ENCODE data around the gene DDX10.
"Not testable (repeated sequence)": the region's sequence is repeated elsewhere in the genome, so short reads cannot be mapped to it uniquely, and the experiment has no call there.

The DDX10 gene

DNA sequence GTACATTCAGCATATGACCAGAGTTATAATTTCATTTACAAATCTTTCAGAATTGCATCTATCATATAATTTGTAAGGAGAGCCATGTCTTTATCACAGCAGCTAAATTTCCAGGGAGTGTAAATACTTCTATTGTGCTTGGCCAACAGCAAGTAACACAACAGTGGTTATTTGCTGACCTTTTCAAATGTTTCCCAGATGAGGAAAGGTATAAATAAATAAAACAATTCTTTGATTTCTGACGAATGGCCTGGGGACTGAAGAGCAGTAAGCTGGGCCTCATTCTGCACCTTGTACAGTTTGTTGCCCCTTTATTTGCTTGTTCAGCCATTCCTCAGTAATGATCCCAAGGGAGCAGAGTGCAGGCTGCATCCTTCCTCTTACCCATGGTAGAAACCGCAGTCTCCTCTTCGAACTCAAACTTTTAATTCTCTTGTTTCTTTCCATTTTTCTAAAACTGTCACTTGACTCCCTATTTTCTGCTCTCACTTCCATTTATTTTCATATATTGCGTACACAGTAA, 132.8 kb downstream of the DDX10 start:
- no peak overlapping the region for H3K27ac Mint-ChIP-seq
- H3K4me1 Mint-ChIP-seq = peaks cover 27% of the 10 kb centered on the region
- no peaks in the 10 kb centered on the region for H3K27me3 Mint-ChIP-seq
- peaks cover 16% of the 10 kb centered on the region for H3K36me3 Mint-ChIP-seq
- H3K9me3 Mint-ChIP-seq = no peaks in the 10 kb centered on the region
- H3K4me3 Mint-ChIP-seq = no peak overlapping the region

DNA sequence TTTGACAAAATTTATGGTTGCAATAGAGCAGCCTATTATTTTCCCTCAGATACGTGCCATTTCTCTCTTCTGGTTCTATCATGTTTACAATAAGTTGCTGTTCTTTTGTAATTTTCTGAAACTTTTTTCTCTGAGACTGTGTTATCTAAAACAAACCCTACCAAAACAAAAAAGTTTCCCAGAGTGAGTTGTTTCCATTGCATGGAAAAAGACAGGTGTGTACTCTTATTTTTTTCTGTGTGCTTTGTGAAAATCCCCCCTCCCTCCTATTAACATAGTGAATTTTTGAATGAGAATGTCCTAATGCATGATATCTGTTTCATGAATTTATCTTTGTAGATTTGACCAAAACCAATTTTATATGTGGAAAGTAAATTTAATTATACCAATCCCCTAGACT, 137.6 kb downstream of the DDX10 start:
- no peaks in the 10 kb centered on the region for H3K27me3 Mint-ChIP-seq
- peaks cover 16% of the 10 kb centered on the region for H3K36me3 Mint-ChIP-seq
- no peak overlapping the region for H3K27ac Mint-ChIP-seq
- H3K9me3 Mint-ChIP-seq = no peaks in the 10 kb centered on the region
- no peak overlapping the region for H3K4me3 Mint-ChIP-seq
- peaks cover 23% of the 10 kb centered on the region for H3K4me1 Mint-ChIP-seq

GRCh38 chr11:108803776-108804175, 138.9 kb downstream of the DDX10 start:
- Mint-ChIP-seq H3K9me3 (no peaks in the 10 kb centered on the region), H3K36me3 (peaks cover 12% of the 10 kb centered on the region), H3K4me1 (peaks cover 14% of the 10 kb centered on the region), H3K4me3 (no peak overlapping the region), H3K27me3 (no peaks in the 10 kb centered on the region), H3K27ac (no peak overlapping the region)

- H3K27ac Mint-ChIP-seq = no peak overlapping the region
- peaks cover 14% of the 10 kb centered on the region for H3K4me1 Mint-ChIP-seq
- no peaks in the 10 kb centered on the region for H3K27me3 Mint-ChIP-seq
- no peak overlapping the region for H3K4me3 Mint-ChIP-seq
- H3K36me3 Mint-ChIP-seq = peaks cover 14% of the 10 kb centered on the region
- no peaks in the 10 kb centered on the region for H3K9me3 Mint-ChIP-seq
These were observed 139.6 kb downstream of the DDX10 start for GRCh38 chr11:108804511-108804910.

DNA sequence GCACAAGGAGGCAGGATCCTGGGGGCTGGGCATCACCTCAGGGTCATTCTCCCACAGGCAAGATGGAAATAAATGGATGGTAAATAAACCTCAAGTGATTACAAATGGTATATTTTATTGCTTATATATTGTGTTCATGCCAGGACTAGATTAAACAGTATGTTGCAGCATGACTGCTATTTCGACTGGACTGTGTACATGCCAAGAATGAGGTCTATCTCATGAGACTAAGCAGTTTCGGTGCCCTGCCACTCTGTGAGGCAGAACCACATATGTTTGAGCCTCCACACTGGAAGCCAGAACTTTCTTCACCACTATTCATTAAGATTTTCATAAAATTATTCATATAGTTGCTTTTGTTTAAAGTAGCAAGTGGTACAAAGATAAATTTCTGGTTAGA, 140.2 kb downstream of the DDX10 start:
- Mint-ChIP-seq H3K27ac (no peak overlapping the region), H3K4me1 (peaks cover 17% of the 10 kb centered on the region), H3K4me3 (no peak overlapping the region), H3K27me3 (no peaks in the 10 kb centered on the region), H3K36me3 (peaks cover 18% of the 10 kb centered on the region), H3K9me3 (no peaks in the 10 kb centered on the region)

DNA sequence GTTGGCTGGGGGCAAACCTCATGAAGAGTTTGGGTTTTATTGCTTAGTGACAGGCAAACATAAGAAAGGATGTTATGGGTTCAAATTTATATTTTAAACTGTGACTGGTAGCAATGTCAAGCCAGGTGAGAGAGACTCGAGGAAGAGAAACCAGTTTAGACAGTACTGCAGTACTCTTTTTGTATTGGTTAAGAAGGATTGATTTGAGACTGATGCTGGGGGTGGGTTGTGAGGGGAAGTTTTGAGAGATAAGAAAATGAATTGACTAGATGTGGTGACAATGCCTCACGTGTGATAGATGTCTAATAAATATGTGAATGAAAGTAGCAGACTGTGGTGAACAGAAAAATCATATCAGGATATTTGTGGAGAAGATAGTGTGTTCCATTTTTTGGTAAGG, 142.4 kb downstream of the DDX10 start:
- Mint-ChIP-seq H3K36me3 (peaks cover 14% of the 10 kb centered on the region), H3K4me1 (peaks cover 12% of the 10 kb centered on the region), H3K27ac (no peak overlapping the region), H3K9me3 (no peaks in the 10 kb centered on the region), H3K27me3 (no peaks in the 10 kb centered on the region), H3K4me3 (no peak overlapping the region)

DNA sequence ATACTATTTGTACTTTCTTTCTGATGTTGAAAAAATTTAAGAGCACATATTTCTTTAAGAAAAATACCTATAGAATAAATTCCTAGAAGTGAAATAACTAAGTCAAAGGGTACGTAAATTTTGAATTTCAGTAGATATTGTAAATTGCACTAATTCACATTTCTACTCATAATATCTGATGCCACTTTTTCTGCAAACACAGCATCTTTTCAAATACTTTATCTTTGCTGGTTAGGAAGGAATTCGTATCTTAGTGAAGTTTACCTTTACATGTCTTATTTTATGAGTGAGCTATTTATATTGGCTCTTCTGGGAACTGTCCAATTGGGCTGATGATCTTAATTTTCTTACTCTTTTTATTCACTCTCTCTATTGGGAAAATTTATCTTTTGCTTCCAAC, 148.2 kb downstream of the DDX10 start:
- H3K36me3 Mint-ChIP-seq = peaks cover 23% of the 10 kb centered on the region
- H3K9me3 Mint-ChIP-seq = no peaks in the 10 kb centered on the region
- H3K27ac Mint-ChIP-seq = no peak overlapping the region
- H3K4me1 Mint-ChIP-seq = peaks cover 9% of the 10 kb centered on the region
- no peak overlapping the region for H3K4me3 Mint-ChIP-seq
- H3K27me3 Mint-ChIP-seq = no peaks in the 10 kb centered on the region

DNA sequence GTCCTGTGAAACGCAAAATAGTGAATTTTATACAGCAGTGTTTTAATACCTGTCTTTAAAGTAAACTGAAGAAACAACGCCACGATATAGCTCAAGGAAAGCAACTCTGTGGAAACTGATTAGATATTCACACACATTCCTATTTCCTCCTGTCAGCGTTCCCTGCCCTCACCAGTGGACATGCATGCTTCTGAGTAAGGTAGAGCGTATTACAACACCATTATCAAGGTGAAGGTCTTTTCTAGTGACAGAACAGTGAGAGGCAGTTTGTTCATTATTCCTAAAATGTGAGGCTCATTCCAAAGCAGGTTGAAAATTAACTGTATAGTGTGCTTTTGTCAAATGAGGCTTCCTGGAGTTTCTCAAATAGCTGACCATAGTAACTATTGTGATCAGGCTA, 153.1 kb downstream of the DDX10 start:
- H3K4me3 Mint-ChIP-seq = no peak overlapping the region
- H3K27ac Mint-ChIP-seq = no peak overlapping the region
- peaks cover 21% of the 10 kb centered on the region for H3K36me3 Mint-ChIP-seq
- H3K9me3 Mint-ChIP-seq = no peaks in the 10 kb centered on the region
- peaks cover 9% of the 10 kb centered on the region for H3K4me1 Mint-ChIP-seq
- H3K27me3 Mint-ChIP-seq = no peaks in the 10 kb centered on the region

DNA sequence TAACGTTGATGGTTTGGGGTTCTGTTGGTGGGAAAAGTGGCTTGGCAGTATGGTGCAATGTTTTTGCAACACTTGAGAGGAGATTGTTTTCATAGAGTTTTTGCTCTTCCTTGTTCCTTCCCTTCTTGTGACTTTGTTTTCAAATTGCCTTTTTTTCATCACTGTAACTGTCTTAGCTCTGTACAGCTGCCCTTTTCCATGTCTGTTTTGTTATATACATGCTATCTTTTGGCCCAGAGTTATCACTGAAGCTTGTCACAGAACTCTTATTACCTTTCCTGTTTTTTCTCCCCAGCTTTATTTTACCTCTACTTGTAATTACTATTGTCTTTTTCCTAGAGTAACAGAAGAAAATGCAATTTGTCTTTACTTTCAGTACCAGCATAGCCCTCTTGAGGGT, 154.1 kb downstream of the DDX10 start:
- H3K27me3 Mint-ChIP-seq = no peaks in the 10 kb centered on the region
- H3K27ac Mint-ChIP-seq = no peak overlapping the region
- H3K4me3 Mint-ChIP-seq = no peak overlapping the region
- peaks cover 12% of the 10 kb centered on the region for H3K4me1 Mint-ChIP-seq
- no peaks in the 10 kb centered on the region for H3K9me3 Mint-ChIP-seq
- H3K36me3 Mint-ChIP-seq = peaks cover 16% of the 10 kb centered on the region

- Mint-ChIP-seq H3K27me3 (no peaks in the 10 kb centered on the region), H3K27ac (no peak overlapping the region), H3K36me3 (peaks cover 15% of the 10 kb centered on the region), H3K4me1 (peaks cover 14% of the 10 kb centered on the region), H3K9me3 (no peaks in the 10 kb centered on the region), H3K4me3 (no peak overlapping the region)
These were observed 155.1 kb downstream of the DDX10 start for GRCh38 chr11:108819957-108820356.

DNA sequence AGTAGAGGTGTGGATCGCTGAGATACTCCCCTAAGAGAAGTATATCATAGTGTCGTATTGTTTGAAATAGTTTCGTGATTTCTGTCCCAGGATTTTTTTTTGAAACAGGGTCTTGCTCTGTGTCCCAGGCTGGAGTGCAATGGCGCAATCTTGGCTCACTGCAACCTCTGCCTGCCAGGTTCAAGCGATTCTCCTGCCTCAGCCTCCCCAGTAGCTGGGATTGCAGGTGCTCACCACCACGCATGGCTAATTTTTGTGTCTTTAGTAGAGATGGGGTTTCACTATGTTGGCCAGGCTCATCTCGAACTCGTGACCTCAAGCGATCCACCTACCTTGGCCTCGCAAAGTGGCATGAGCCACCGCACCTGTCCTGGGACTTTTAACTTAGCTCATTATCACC, 159.1 kb downstream of the DDX10 start:
- Mint-ChIP-seq H3K4me1 (peaks cover 17% of the 10 kb centered on the region), H3K36me3 (peaks cover 18% of the 10 kb centered on the region)
- H3K4me3 Mint-ChIP-seq, H3K9me3 Mint-ChIP-seq, H3K27me3 Mint-ChIP-seq, H3K27ac Mint-ChIP-seq: not testable (repeated sequence)

- no peak overlapping the region for H3K4me3 Mint-ChIP-seq
- H3K4me1 Mint-ChIP-seq = peaks cover 19% of the 10 kb centered on the region
- no peaks in the 10 kb centered on the region for H3K9me3 Mint-ChIP-seq
- H3K36me3 Mint-ChIP-seq = peaks cover 18% of the 10 kb centered on the region
- H3K27ac Mint-ChIP-seq = no peak overlapping the region
- no peaks in the 10 kb centered on the region for H3K27me3 Mint-ChIP-seq
These were observed 159.7 kb downstream of the DDX10 start for GRCh38 chr11:108824545-108824944.

DNA sequence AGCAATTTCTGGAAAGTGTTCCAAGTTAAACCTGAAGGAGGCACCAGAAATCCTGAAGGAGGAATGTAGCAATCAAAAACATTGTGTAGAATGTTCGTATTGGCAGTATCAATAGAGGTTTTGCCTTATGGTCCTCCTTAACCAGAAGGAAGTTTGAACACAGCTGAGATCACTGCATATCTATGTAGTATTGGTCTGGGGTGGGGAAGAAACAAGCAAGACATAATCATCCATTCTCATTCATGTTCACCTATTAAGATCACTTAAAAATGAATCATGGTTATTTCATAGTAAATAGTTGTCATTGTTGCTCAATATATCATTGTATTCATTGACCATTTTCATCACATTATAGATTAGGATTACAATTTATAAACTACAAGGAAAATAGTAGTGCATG, 160.5 kb downstream of the DDX10 start:
- no peaks in the 10 kb centered on the region for H3K9me3 Mint-ChIP-seq
- no peak overlapping the region for H3K27ac Mint-ChIP-seq
- peaks cover 26% of the 10 kb centered on the region for H3K4me1 Mint-ChIP-seq
- H3K36me3 Mint-ChIP-seq = peaks cover 19% of the 10 kb centered on the region
- H3K27me3 Mint-ChIP-seq = no peaks in the 10 kb centered on the region
- no peak overlapping the region for H3K4me3 Mint-ChIP-seq

DNA sequence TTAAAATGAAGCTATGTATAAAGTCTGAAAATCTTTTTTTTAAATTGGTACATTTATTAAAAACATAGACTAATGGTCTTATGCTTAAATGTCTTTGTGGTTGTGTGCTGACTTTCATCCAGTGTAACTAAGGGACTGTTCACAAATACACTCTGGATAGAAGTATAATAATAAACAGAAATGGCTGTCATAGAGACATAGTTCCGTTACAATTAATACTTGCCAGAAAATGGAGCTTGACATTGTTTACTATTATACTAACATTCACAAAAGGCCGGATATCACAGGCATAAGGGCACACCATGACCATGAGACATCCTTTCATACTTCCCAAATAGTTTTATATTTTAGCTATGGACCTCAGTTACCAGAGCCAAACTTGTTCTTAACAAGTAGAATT, 161.3 kb downstream of the DDX10 start:
- no peak overlapping the region for H3K27ac Mint-ChIP-seq
- peaks cover 29% of the 10 kb centered on the region for H3K4me1 Mint-ChIP-seq
- H3K4me3 Mint-ChIP-seq = no peak overlapping the region
- H3K9me3 Mint-ChIP-seq = no peaks in the 10 kb centered on the region
- H3K27me3 Mint-ChIP-seq = no peaks in the 10 kb centered on the region
- peaks cover 20% of the 10 kb centered on the region for H3K36me3 Mint-ChIP-seq

- no peak overlapping the region for H3K27ac Mint-ChIP-seq
- no peak overlapping the region for H3K4me3 Mint-ChIP-seq
- peaks cover 19% of the 10 kb centered on the region for H3K36me3 Mint-ChIP-seq
- H3K9me3 Mint-ChIP-seq = no peaks in the 10 kb centered on the region
- peaks cover 22% of the 10 kb centered on the region for H3K4me1 Mint-ChIP-seq
- no peaks in the 10 kb centered on the region for H3K27me3 Mint-ChIP-seq
These were observed 170.8 kb downstream of the DDX10 start for GRCh38 chr11:108835624-108836023.

GRCh38 chr11:108836541-108836940, 171.7 kb downstream of the DDX10 start:
- Mint-ChIP-seq H3K4me1 (peaks cover 23% of the 10 kb centered on the region), H3K36me3 (peaks cover 23% of the 10 kb centered on the region), H3K27me3 (no peaks in the 10 kb centered on the region), H3K9me3 (no peaks in the 10 kb centered on the region), H3K4me3 (no peak overlapping the region), H3K27ac (no peak overlapping the region)

GRCh38 chr11:108838102-108838791, 173.4 kb downstream of the DDX10 start:
- Mint-ChIP-seq H3K27ac (no peak overlapping the region), H3K9me3 (no peaks in the 10 kb centered on the region), H3K36me3 (peaks cover 25% of the 10 kb centered on the region), H3K4me1 (peaks cover 23% of the 10 kb centered on the region), H3K4me3 (no peak overlapping the region), H3K27me3 (no peaks in the 10 kb centered on the region)
